GM21515 (cell line): ENCODE measurements around the gene TMEM123.

ENCODE experiments used
- ATAC-seq: cut with Tn5 transposase; IDR thresholded peaks from one replicate; pipeline ENCODE4 v1.9.1; 2021; ENCODE audit not compliant: unreplicated experiment

TMEM123 gene

DNA sequence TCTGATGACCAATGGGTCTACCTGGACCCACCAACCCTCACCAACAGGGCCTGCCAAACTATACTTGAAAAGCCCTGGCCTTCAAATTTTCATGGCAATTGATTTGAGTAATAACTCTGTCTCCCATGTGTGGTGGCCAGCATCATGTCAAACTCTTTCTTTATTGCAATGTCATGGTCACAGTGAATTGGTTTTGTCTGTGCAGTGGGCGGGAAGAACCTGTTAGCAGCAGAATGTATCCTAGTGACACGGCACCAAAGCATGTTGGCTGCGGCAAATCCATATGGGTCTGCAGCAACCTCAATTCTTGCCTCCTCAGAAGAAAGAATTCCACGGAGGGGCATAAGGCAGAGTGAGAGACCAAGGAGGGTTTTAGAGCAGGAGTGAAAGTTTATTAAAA is 19.6 kb upstream of the TMEM123 start:
- ATAC-seq: no peak

DNA sequence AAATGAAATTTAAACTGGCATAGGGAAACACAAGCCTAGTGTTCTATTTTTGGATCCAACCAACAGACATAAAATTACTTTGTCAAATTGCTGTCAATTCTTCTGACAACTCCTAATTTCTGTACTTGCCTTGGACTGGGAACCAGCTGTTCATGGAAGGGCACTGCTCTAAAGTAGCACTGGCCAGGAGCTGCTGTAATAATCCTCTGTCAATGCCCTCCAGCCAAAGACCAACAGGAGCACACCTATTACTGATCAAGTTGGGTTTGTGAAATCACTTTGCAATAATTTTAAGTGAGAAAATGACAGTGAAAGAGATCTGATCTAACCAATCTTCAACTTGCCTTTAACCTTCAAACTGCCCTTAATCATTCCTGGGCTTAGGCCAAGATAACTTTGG is 18.9 kb upstream of the TMEM123 start:
- no peak for ATAC-seq

DNA sequence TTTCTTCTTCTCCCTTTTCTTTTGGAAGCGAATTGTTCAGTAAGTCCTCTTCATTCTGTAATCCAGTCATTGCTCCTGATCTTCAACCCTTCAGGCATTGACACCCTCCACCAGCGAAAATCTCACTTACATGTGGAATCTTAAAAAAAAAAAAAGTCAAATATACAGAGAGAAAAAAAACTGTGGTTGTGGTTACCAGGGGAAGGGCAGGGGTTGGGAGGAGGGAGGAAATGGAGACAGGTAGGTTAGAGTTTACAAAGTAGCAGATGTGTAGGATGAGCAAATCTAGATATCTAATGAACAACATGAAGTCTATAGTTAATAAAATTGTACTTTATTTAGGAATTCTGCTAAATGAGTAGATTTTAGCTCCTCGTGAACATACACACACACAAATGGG is 17.7 kb upstream of the TMEM123 start:
- ATAC-seq: no peak

- ATAC-seq: no peak
Observed at GRCh38 chr11:102469196-102469821, 16.7 kb upstream of the TMEM123 start.

- no peak for ATAC-seq
Observed at GRCh38 chr11:102468616-102469195, 16.1 kb upstream of the TMEM123 start.

DNA sequence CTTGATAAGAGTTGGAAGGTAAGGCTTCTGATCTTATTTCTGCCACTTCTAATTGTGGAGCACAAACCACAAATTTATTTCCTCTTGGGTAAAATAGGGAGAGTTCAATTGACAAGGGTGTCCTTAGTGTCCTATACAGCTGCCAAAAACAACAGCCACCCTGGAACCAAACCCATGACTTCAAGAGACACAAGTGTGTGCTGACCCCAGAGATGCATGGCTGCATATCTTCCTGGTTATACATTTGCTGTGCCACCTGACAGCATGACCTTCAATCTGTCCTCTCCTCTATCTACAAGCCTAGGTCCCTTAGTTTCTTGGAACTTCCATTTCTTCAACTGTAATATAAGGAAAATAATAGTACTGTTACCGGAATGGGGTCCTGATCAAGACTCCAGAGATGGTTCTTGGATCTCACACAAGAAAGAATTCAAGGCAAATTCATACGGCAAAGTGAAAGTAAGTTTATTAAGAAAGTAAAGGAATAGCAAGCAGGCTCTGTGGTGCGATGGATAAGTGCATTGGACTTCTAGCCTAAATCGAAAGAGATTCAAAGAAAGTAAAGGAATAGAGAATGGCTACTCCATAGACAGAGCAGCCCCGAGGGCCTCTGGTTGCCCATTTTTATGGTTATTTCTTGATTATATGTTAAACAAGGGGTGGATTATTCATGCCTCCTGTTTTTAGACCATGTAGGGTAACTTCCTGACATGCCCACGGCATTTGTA is 15.5 kb upstream of the TMEM123 start:
- ATAC-seq: no peak

DNA sequence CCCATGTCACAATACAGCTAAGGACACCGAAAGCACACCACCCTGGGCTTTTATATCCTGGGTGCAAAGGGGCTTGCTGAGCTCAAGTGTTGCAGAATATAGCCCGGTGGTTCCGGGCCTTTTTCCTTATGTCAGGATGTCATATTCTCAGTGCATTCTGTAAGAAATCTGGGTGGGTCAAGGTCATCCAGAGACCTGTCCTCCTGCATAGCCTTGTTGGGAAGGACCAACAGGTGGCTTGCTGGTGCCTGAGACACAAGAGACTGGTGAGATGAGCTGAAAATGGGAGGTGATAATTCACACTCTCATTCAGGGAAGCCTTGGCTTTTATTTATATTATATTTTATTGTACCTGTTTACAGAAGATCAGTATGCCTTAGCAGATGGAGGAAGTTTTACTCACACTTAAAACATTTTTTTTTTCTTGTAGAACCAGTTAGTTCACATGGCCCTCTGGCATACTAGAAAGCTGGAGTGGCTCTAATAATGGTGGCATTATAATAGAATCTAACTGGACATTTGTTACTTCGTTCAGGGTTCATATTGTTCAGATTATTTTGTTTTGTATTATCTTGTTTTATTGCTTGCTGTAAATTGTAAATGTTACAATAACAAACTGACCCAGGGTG is 14.6 kb upstream of the TMEM123 start:
- ATAC-seq: no peak

DNA sequence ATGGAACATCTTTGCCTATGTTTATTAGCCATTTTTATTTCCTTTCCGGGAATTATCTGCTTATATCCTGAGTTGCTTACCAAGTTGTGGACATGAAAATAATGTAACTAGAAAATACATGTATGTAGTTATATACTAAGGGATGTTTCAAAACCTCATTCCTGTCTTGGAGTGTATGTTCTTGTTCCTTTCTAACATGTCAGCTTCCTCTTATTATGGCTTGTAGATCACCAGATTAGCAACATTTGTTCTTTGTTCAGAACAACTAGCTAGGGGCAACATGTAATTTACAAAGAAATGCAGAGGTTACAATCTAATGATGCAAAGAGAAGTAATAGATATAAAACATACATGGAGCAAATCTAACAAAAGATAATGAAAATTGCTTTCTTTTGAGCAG is 13.1 kb upstream of the TMEM123 start:
- ATAC-seq: no peak

GRCh38 chr11:102464859-102465500 is 12.4 kb upstream of the TMEM123 start:
- ATAC-seq: no peak

GRCh38 chr11:102464037-102464436 is 11.5 kb upstream of the TMEM123 start:
- ATAC-seq: no peak

DNA sequence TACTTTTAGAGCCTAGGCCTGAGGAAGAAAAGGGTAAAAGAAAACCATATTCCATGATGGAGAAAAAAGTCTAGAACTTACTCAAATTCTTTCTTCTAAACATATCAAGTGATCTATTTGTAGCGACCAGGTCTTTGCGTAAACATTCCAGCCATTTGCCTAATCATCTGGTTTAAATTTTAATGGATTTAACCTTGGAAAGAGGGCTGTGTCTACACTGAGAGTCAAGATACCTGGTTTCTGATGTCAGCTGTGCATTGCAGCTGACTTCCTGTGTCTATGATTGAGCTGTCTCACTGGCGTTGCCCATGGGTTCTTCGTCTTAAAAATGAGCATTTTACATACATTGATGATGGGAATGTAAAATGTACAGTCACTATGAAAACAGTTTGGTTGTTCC is 10.0 kb upstream of the TMEM123 start:
- no peak for ATAC-seq

DNA sequence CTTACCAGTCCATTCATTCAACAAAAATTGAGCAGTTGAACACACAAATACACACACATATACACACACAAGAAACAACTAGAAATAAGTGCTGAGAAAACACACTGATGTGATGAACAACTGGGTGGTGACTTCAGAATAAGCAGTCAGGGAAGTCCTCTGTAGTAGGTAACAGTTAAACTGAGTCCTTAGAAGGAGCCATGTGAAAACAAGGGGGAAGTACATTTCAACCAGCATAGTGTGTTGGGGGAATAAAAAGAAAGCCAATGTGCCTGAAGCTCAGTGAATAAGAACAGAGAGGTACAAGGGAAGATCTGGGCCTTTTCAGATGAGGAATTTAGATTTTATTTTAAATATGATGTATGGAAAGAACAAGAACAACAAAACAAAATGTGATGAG is 6.8 kb upstream of the TMEM123 start:
- no peak for ATAC-seq

DNA sequence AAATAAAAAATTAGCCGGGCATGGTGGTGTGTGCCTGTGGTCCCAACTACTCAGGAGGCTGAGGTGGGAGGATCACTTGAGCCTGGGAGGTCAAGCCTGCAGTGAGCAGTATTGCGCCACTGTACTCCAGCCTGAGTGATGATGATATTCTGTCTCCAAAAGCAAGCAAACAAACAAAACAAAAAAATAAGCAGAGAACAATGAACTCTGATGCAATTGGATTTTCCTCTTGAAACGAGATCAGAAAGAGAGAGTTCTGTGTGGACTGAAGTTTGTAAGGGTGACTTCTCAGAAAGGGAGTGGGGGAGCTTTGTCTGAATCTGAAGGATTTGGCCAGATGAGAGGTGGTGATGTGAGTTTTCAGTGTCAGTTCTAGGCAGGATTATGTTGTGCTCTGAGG is 6.0 kb upstream of the TMEM123 start:
- no peak for ATAC-seq

GRCh38 chr11:102457865-102458264 is 5.3 kb upstream of the TMEM123 start:
- no peak for ATAC-seq

- no peak for ATAC-seq
Observed at GRCh38 chr11:102457056-102457677, 4.6 kb upstream of the TMEM123 start.

DNA sequence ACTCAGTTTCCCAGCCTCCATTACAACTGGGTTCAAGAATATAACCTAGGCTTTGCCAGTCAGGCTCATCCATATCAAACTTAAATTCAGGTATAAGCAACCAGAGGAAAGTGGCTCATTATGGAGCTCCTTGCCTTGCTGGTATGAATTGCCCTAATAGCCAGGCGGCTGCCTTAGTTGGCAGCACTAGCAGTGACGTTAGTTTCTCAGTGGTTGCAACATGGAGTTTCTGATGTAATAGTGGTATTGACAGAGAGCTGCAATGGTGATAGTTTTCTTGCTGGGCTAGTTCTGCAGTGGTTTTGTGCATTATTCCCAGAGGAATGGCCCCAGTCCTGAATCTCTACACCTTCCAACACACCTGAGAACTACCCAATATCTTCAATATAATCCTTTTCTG is 3.8 kb upstream of the TMEM123 start:
- ATAC-seq: no peak

DNA sequence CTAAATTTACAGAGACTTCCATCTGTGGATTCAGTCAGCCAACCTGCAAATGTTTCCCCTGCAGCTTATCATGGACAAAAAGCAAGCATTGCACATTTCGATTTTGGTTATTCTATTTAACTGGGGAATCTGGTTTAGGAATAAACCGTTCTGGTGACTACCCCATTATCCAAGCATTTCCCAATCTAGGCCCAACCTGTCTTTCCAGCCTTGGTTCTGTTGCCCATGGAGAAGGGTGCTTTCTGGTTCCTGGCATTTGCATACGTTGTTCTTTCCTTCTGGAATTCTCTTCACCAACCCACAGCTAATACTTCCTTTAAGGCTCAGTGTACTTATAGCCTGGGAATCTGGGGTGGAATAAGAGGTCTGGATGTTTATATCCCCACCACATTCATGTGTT is 1.4 kb upstream of the TMEM123 start:
- ATAC-seq: no peak

DNA sequence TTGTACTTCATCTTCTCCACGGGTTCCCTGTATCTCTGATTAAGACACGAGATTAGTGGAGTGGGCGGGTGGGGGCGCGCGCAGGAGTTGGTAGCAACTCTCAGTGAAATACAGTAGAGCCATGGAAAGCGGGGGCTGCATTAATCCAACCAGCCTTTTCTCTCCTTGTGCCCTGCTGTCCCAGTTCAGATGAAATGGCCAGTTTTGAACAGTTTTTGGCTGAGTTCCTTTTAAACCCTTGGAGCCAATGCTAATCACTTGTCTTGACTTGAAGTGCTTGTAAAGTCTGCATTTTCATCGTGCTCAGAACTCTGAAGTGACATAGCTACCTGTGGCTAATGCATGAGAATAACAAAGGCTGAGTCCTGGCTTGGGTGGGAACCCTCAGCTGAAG is 734 bp upstream of the TMEM123 start:
- no peak for ATAC-seq

DNA sequence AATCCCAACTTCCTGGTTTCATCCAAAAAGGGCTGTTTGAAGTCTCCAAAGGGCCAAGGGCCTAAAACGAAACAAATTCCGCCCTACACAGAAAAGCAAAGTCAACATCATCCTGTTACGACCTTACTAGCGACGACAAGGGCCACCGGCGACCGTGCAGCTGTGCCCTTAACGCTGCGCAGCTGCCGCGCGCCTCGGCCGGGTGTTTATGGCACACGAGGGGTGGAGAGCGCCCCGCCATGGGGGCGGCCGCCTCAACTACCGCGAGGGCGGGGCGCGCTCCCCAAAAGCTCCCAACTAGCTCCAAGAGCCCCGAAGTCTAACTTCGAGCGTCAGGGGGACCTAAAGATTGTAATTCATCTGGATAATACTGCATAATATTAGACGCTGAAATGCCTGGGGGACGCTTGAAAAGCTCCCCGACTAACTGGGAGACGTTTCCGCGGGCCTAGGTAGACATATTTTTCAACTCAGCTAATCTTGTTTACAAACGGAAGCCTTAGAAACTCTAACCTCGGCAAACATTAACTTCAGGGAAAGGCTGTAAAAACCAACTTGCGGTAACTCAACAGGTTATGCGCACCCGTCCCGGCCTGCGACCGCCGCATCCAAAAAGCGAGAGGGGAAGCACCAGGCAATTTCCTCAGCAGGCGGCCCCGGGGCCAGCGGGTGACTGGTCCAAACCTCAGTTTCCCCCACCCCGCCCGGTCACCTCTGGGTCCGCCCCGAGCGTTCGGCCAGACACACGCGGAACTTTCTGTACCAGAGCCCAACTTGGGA is 694 bp downstream of the TMEM123 start:
- ATAC-seq: peak; percentile 69

- no peak for ATAC-seq
Observed at GRCh38 chr11:102451041-102451680, 1.4 kb downstream of the TMEM123 start.
